GM12892 (cell line): Measurements from ENCODE around the gene GADL1.

ENCODE experiments used
- POLR2A ChIP-seq: IDR thresholded peaks from 2 replicates; pipeline ENCODE4 v1.6.1; 2011; ENCODE audit warnings: low read depth, low read length, control low read depth
- POLR2AphosphoS5 ChIP-seq: IDR thresholded peaks from 2 replicates; pipeline ENCODE4 v1.6.1; 2011; ENCODE audit warnings: low read depth, low read length, control low read depth

DNA sequence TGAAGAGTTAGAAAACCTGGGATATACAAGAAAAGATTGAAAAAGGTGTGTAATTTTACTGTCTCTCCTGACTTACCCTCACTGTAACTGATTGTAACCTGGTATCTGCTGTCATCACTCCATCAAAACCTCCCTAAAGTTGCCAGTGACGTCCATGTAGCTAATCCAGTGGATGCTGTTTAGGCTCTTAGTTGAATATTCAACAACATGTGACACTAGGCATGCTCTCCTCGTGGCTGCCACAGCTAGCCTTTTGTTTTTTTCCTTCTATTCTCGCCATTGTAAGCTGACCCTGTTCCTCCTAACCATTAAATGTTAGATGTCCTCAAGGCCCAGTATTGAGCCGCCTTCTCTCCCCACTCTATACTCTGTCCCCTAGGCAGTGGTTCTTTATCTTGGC lies 41.6 kb downstream of the GADL1 start:
- TF ChIP-seq POLR2AphosphoS5 (no peak), POLR2A (no peak)
